Left ventricle myocardium inferior (tissue), 1 donor: ENCODE data around the gene CD86. TPM values are rescaled to one million over a fixed set of nuclear protein-coding genes. Genes with fewer than 3 reads are reported as not detected.

Experiments used
- DNase-seq: peaks from one replicate; pipeline ENCODE4 v3.0.0-alpha.2; 2020
- H3K27ac ChIP-seq: fragments of 200-600 bp; replicated peaks from 2 replicates; pipeline ENCODE4 v1.8.0; 2021
- H3K27me3 ChIP-seq: fragments of 200-600 bp; 2 replicates; pipeline ENCODE4 v1.8.0; 2021; ENCODE audit warnings: low read depth
- H3K36me3 ChIP-seq: fragments of 200-600 bp; 2 replicates; pipeline ENCODE4 v1.8.0; 2021
- H3K4me1 ChIP-seq: fragments of 200-600 bp; 2 replicates; pipeline ENCODE4 v1.8.0; 2021
- H3K4me3 ChIP-seq: fragments of 200-600 bp; 2 replicates; pipeline ENCODE4 v1.8.0; 2021; ENCODE audit warnings: mild to moderate bottlenecking, moderate library complexity
- H3K9me3 ChIP-seq: fragments of 200-600 bp; replicated peaks from 2 replicates; pipeline ENCODE4 v1.8.0; 2021
- intact Hi-C: fragments of 100-400 bp; cut with micrococcal nuclease; formaldehyde crosslinking; loops from one replicate; pipeline ENCODE4 v1.11.0; 2022
- long read RNA-seq: library from polyadenylated mRNA; unstranded; transcript quantifications from one replicate; pipeline ENCODE4 v2.0.0, GENCODE V29; 2021
- total RNA-seq: library from RNA; stranded (reverse); fragmentation: NEBNext Ultra II Directional; extraction: Animal tissue kit (Norgen Biotek cat#: 25700); gene quantifications from one replicate; pipeline ENCODE4 v1.2.1, GENCODE V29; 2021
- TF ChIP-seq, protein P1 (sequence below): fragments of 200-600 bp; IDR thresholded peaks from 2 replicates; pipeline ENCODE4 v1.8.0; 2021; ENCODE audit warnings: antibody characterized with exemption, mild to moderate bottlenecking, borderline replicate concordance
- donor health status: DM: no; HTN: yes; CAD: no; lungs with severe emphysema.

CD86 gene, protein sequence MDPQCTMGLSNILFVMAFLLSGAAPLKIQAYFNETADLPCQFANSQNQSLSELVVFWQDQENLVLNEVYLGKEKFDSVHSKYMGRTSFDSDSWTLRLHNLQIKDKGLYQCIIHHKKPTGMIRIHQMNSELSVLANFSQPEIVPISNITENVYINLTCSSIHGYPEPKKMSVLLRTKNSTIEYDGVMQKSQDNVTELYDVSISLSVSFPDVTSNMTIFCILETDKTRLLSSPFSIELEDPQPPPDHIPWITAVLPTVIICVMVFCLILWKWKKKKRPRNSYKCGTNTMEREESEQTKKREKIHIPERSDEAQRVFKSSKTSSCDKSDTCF
- total RNA-seq = 3.6 TPM
- long read RNA-seq = 0 reads

GRCh38 chr3:122055215-122055614 lies at the start of gene CD86:
Gene CD86 (plus strand): TSS chr3:122055362. CDS start chr3:122055490, 128 bp downstream.
- Histone ChIP-seq H3K4me3 (peak within 1 kb of the TSS; percentile 22), H3K4me1 (no peaks in the 10 kb centered on the region), H3K27me3 (no peaks in the 10 kb centered on the region), H3K36me3 (no peaks in the 10 kb centered on the region), H3K27ac (peak within 1 kb of the TSS; percentile 15), H3K9me3 (peaks cover 8% of the 10 kb centered on the region)
- intact Hi-C loops = no loop called here
- TF ChIP-seq, protein P1, sequence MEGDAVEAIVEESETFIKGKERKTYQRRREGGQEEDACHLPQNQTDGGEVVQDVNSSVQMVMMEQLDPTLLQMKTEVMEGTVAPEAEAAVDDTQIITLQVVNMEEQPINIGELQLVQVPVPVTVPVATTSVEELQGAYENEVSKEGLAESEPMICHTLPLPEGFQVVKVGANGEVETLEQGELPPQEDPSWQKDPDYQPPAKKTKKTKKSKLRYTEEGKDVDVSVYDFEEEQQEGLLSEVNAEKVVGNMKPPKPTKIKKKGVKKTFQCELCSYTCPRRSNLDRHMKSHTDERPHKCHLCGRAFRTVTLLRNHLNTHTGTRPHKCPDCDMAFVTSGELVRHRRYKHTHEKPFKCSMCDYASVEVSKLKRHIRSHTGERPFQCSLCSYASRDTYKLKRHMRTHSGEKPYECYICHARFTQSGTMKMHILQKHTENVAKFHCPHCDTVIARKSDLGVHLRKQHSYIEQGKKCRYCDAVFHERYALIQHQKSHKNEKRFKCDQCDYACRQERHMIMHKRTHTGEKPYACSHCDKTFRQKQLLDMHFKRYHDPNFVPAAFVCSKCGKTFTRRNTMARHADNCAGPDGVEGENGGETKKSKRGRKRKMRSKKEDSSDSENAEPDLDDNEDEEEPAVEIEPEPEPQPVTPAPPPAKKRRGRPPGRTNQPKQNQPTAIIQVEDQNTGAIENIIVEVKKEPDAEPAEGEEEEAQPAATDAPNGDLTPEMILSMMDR = no peak
- DNase-seq = no peak

DNA sequence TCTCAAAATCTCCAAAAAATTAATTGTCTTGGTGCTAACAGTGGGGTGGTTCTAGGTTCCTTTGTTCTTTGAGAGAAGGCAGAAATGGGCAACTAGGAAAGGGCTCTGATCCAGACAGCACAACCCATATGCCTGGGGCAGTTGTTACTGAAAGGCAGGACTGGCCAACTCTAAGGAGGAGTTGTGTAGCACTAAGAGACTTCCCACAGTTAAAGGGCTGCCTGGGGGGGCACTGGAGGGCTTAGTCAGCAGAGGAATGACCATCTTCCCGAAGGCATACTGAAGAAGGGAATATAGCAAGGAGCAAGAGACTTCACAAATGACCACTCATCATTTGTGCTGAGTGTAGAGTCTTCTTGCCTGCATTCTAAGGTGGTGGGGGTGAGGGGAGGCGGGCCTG lies 48.9 kb upstream of the CD86 start:
- H3K4me3 ChIP-seq = no peak overlapping the region
- H3K27me3 ChIP-seq = peaks cover 47% of the 10 kb centered on the region
- intact Hi-C loops = no loop called here

DNA sequence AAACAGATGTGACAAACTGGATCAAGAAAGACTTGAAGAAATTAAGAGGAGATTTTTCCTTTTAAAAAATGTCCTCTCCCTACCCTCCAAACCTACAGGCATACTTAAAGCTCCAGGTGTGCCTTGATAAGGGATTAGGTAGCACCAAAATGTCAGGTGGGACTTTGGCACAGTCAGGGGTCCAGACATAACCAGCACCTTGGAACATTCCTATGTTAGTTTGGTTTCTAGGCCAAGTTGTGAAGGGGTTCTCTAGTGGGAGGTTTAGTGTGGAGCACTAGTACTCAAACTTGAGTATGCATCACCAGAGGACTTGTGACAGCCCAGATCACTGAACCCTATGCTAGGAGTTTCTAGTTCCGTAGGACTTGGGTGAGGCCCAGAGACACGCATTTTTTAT lies 47.0 kb upstream of the CD86 start:
- no peak overlapping the region for H3K27ac ChIP-seq
- TF ChIP-seq, protein P1 = no peak
- peaks cover 30% of the 10 kb centered on the region for H3K27me3 ChIP-seq
- no peaks in the 10 kb centered on the region for H3K36me3 ChIP-seq
- no peak for DNase-seq
- no peaks in the 10 kb centered on the region for H3K4me1 ChIP-seq
- intact Hi-C loops = no loop called here
- no peak overlapping the region for H3K4me3 ChIP-seq
- H3K9me3 ChIP-seq = no peaks in the 10 kb centered on the region

More for the DNA sequence above, 48.9 kb upstream of the CD86 start:
- DNase-seq = no peak
- TF ChIP-seq, protein P1 = no peak
- H3K4me1 ChIP-seq = no peaks in the 10 kb centered on the region
- H3K9me3 ChIP-seq = no peaks in the 10 kb centered on the region
- H3K27ac ChIP-seq = no peak overlapping the region
- no peaks in the 10 kb centered on the region for H3K36me3 ChIP-seq

DNA sequence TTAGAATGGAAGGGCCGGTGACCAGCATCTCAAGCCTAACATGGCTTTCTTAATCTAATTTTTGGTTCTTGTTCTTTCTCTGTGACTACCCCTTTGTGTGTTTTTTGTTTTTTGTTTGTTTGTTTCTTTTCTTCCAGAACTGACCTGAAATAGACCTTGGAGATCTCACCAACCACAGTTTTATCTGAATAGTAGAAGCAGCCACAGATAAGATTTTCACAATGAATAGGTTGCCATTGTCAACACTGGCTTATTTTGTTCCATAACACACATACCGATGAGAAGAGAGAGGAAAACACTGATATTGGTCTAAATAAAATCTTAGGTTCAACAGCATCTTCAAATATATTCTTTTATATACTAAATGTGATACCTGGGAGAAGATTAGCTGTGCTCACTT lies 44.7 kb upstream of the CD86 start:
- Histone ChIP-seq H3K27ac (no peak overlapping the region), H3K4me3 (no peak overlapping the region), H3K4me1 (no peaks in the 10 kb centered on the region), H3K36me3 (no peaks in the 10 kb centered on the region), H3K27me3 (peaks cover 13% of the 10 kb centered on the region), H3K9me3 (no peaks in the 10 kb centered on the region)
- intact Hi-C loops = no loop called here
- TF ChIP-seq, protein P1 = no peak
- no peak for DNase-seq

DNA sequence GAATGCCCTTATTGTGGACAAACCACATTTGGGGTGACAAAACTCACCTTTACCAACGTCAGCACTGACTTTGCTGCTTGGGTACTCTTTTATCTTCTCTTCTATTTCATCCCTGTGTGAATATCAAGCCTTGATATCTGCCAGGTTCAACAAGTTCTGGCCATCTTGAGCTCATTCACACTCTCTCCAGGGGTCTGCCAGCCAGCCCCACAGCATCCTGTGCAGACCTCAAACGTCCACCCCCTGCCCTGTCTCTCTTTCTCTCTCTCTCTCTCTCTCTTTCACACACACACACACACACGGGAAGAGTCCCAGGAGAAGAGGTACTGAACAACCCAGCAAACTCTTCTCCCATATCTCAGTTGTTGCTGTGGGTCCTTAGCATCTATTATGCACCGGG lies 43.8 kb upstream of the CD86 start:
- Histone ChIP-seq H3K27me3 (peaks cover 9% of the 10 kb centered on the region), H3K4me1 (no peaks in the 10 kb centered on the region), H3K9me3 (no peaks in the 10 kb centered on the region), H3K27ac (no peak overlapping the region), H3K4me3 (no peak overlapping the region), H3K36me3 (no peaks in the 10 kb centered on the region)
- intact Hi-C loops = no loop called here
- TF ChIP-seq, protein P1 = no peak
- no peak for DNase-seq
